SK-N-DZ (cell line): ENCODE results near the gene FOXP1.
"Not testable (repeated sequence)": the region's sequence is repeated elsewhere in the genome, so short reads cannot be mapped to it uniquely, and the experiment has no call there.

ENCODE experiments used
- DNase-seq: peaks from one replicate; pipeline ENCODE4 v3.0.0-alpha.2; 2015; ENCODE audit warnings: low spot score

FOXP1 gene

DNA sequence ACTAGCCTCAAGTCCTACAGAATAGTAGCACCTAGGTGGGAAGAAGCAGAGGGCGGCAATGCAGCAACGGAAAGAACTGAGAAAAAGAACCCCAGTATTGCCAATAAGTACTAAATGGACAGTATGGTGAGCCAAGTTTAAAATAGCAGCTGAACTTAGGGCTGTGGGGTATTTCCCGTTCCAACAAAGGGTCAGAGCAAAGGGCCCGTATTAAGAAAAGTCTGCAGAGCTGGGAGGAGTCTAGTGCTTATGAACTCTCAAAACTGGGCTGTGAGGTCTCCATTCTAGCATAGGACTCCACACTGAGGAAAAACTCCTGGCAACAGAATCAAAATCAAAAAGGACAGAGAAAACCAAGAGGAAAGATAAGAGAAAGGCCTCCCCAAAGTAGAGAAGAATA is 250.7 kb downstream of the FOXP1 start:
- DNase-seq = no peak

DNA sequence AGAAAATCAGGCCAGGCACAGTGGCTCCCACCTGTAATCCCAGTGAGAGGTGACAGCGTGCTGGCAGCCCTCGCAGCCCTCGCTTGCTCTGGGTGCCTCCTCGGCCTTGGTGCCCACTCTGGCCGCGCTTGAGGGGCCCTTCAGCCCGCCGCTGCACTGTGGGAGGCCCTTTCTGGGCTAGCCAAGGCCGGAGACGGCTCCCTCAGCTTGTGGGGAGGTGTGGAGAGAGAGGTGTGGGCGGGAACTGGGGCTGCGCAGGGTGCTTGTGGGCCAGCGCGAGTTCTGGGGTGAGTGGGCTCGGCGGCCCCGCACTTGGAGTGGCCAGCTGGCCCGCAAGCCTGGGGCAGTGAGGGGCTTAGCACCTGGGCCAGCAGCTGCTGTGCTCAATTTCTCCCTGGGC is 252.6 kb downstream of the FOXP1 start:
- DNase-seq = no peak

DNA sequence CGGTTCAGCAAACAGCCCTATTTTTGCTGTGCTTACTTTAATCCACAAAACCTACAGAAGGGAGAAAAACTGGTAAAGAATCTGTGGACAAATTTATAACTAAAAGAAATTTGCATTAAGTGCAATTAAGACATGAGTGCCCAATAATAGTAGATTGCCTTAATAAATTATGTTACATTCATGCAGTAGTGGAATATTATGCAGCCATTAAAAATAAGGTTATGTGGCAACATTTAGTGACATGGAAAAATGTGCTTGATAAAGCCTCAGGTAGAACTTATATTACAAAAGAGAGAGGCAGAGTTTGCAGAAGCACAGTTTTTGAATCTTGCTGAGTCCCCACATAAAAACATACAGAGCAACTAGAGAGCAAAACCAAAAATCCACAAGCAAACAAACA is 253.0 kb downstream of the FOXP1 start:
- DNase-seq = no peak

DNA sequence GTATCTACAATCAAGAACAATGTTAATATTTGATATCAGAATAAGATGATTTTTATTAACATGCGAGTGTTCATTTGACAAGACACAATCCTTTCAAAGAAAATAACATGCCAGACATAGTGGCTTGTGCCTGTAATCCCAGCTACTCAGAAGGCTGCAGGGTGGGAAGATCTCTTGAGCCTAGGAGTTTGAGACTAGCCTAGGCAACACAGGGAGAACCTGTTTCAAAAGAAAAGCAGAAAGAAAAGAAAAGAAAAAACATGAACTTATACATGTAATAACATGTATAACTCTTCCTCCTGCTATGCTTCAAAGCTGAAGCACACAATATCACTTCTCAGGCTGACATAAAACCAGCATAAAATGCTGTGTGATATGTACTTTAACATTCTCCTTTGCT is 253.7 kb downstream of the FOXP1 start:
- DNase-seq = no peak

DNA sequence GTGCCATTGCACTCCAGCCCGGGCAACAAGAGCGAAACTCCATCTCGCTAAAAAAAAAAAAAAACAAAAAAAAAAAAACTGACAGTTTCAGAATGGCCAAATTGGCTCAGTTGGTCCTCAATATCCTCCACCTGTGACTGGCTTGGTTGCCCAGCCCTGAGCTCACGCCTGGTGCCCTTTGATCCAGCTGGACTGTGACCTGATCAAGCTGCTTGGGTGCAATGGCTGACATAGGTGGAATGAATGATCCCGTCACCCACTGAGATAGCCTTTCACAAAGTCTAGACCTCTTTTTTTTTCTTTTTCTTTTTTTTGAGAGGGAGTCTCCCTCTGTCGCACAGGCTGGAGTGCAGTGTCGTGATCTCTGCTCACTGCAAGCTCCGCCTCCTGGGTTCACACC is 254.6 kb downstream of the FOXP1 start:
- no peak for DNase-seq

- DNase-seq = no peak
Observed at GRCh38 chr3:71327936-71328335, 255.6 kb downstream of the FOXP1 start.

- DNase-seq = no peak
Observed at GRCh38 chr3:71325715-71326114, 257.8 kb downstream of the FOXP1 start.

- not testable (repeated sequence) for DNase-seq
Observed at GRCh38 chr3:71324224-71324623, 259.3 kb downstream of the FOXP1 start.

- DNase-seq = no peak
Observed at GRCh38 chr3:71323558-71323957, 260.0 kb downstream of the FOXP1 start.

- no peak for DNase-seq
Observed at GRCh38 chr3:71322154-71322553, 261.4 kb downstream of the FOXP1 start.

GRCh38 chr3:71319771-71320170 is 263.8 kb downstream of the FOXP1 start:
- no peak for DNase-seq

GRCh38 chr3:71318458-71318827 is 265.1 kb downstream of the FOXP1 start:
- no peak for DNase-seq

DNA sequence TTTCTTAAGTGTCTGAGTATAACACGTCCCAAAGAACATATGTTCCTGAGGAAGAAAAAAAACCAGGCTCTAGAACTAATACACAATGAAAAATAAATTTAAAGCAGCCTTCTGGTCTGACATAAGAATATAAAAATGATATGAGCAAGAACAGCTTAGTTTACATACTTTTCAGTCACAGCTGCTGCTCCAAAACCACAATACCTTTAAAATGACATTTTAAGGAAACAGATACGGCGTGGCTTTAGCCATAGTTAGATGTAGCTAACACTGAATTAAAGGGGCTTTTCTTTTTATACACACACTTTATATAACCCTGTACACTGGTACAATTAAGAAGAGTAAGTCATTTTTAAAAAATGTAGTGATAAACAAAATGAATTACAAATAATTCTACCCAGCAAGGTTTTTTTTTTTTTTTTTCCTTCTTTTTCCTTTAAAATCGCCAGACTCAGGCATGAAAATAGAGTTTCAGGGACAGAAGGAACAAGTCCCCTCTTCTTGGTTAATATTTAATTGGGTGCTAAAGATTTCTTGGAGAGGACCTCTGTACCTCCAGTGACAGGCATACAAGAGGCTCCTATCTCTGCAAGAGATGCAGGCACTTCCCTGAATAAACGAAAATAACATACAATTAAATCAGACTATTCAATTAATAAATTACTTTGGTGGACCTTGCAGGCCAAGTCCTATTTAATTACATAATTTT is 265.6 kb downstream of the FOXP1 start:
- DNase-seq = no peak

DNA sequence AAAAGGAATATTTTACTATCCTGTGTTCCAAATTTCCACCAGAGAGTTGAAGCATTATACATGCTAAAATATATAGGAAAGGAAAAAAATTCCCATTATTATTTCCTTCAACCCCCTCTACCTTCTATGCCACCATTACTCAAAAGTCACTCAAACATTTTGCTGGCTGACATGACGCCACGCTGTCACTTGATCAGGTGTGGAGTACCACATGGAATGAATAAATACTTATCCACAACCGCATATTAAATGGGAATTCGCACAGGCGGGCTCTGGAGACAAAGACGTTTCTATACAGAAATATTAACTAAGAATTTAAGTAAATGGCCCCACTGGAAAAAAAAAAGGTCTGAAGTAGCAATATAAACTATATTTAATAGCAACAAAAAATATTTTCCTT is 266.4 kb downstream of the FOXP1 start:
- DNase-seq = no peak

DNA sequence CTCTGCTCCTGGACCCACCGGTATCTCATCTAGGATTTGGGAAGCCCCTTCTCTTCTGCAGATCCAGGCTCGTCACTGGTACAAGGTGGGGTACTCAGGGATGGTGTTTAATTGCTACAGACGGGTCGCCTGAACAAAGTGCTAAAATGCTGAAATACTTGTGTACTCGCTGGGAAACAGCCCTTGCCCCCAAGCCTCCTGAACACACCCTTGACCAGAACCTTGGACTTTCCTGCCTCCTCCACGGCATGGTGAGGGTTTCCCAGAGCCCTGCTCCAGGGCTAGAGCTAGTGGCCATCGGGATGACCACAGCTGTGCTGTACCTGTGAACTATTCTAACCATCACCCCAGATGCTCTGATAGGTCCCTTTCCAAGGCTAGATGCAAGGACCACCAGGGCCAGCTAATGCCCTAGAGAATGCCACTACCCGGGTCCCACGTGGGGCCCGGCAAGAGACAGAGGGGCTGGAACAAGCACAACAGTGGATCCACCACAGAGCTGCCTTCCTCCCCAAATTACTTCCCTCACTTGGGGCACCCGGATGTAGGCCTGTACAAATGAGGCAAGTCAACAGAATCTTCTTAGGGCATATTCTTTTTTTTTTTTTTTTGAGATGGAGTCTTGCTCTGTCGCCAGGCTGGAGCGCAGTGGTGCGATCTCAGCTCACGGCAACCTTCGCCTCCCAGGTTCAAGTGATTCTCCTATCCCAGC is 267.3 kb downstream of the FOXP1 start:
- DNase-seq = no peak

DNA sequence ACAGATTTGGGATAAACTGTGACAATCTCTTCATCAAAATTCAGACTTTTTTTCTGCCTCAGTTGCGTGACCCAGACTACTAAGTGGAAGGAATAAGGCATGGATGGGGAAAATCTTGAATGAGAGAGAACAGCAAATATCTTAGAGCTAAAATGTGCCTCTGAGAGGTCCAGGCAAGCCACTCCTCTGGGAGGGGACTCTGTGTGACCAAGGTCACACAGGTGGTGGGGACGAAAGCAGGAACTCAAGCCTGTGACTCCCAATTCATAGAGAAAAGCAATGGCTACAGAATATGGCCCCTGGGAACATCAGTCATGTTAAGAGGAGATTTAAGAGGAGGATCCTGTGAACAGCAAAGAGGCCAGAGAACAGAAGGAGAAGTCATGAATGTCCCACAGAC is 268.1 kb downstream of the FOXP1 start:
- DNase-seq = no peak

DNA sequence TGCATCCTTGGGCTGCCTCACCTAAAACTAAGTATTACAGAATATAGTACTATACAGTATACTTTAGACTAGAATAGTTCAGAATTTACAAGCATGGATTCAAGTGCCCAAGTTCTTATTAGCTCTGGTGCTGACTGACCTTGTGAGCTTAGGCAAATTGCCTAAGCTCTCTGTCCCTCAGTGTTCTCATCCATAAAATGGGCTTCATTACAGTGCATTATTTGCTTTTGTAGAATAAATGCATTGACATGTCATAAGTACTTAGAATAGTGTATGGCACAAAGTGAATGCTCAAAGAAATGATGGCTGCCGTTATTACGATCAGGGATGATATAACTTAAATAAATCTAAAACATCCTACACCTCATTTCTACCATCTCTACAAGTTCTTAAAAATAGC is 269.7 kb downstream of the FOXP1 start:
- DNase-seq = no peak

DNA sequence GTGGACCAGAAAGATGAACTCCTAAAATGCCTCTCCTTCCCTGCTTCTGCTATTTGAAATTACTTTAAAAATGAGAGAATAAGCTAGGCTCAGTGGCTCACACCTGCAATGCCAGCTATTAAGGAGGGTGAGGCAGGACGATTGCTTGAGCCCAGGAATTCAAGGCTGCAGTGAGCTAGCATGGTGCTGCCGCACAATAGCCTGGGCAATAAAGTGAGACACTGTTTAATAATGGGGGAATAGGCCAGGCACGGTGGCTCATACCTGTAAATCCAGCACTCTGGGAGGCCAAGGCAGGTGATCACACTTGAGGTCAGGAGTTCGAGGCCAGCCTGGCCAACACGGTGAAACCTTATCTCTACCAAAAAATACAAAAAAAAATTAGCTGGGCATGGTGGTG is 271.1 kb downstream of the FOXP1 start:
- DNase-seq = no peak

DNA sequence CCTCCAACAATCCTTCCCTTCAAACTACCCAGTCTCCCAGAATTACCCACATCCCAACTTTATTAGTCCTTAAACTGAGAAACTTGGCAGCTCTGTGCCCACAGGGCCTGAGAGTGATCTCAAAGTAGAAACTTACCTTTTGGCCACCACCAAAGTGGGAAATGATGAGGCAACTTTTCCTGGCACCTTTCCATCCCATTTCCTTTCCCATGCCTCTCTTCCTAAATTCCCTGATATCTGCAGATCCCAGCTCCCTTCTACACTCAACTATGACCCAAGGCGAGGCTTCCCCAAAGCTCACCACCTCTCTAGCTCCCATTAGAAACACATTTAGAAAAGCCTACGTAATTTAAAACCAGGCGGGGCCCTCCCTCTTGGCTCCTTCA is 271.9 kb downstream of the FOXP1 start:
- no peak for DNase-seq

DNA sequence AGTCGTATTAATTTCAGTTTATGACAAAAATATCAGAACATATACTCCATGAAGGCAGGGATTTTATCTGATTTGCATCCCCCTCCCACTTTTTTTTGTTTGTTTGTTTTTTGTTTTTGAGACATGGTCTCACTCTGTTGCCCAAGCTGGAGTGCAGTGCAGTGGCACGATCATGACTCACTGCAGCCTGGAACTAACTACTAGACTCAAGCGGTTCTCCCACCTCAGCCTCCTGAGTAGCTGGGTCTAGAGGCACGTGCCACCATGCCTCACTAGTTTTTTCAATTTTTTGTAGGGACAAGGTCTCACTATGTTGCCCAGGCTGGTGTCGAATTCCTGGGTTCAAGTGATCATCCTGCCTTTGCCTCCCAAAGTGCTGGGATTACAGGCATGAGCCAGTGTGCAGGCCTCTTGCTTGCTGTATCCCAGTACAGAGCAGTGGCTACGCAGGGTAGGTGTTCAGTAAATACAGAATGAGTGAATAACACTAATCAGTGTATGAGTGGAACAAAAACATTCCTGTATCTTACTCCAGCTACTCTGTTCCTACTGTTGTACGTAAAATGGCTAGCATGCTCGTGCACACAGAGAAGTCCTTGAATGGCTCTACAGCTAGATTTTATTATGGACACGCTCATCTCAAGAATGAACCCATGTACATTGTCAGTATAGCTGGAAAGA is 272.4 kb downstream of the FOXP1 start:
- DNase-seq = no peak

- no peak for DNase-seq
Observed at GRCh38 chr3:71310359-71310979, 273.1 kb downstream of the FOXP1 start.

DNA sequence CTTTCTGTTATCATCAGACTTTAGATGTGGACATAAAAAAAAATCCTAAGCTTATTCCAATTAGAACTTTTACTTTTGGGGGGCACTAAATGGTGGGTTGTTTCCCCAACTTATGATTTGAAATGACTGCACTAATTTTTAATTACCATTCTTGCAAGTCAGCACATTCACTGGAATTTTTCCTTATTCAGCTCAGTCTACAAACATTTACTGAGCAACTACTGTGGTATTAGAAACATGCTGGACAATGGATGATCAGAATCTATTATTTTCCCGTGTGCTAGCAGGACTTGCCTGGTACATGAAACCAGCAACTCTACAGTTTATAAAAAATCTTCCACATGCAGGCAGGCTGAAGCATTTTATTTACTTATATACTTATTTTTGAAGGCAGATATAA is 273.6 kb downstream of the FOXP1 start:
- no peak for DNase-seq

DNA sequence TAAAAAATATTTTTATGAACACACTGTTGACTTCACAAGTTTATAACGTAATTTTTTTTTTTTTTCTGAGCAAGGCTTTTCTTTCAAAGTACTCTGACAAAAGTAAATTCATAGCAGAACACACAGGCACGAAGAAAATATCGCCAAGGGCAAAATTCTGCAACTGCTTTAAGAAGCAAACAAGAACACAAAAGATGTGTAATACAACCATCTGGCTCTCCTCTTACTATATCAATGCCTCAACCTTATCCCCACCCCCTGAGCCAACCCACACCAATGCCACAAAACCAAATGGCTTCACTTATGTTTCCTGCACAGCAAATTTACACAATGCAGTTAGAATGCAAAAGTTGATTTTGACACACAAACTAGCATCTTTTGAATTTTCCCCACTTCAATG is 274.2 kb downstream of the FOXP1 start:
- no peak for DNase-seq
